HG03066 (cell line): ENCODE results near the gene KRTAP12-1.
"Not testable (repeated sequence)": the region's sequence is repeated elsewhere in the genome, so short reads cannot be mapped to it uniquely, and the experiment has no call there.

Experiments
- ATAC-seq: cut with Tn5 transposase; IDR thresholded peaks from one replicate; pipeline ENCODE4 v1.9.1; 2021; ENCODE audit warnings: low read depth; ENCODE audit not compliant: unreplicated experiment

KRTAP12-1 gene

DNA sequence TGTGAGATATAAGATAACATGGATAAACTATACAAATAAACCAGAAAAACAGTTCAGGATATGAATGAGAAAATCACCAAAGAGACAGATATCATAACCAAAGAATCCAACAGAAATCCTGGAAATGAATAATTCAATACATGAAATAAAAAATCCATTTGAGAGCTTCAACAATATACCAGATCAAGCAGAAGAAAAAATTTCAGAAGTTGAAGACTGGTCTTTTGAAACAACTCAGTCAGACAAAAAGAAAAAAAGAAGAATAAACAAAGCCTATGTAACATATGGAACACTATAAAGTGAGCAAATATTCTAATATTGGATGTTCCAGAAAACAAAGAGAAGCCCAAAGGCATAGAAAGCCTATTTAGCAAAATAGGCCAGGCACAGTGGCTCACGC, 10.1 kb downstream of the KRTAP12-1 start:
- ATAC-seq = no peak

DNA sequence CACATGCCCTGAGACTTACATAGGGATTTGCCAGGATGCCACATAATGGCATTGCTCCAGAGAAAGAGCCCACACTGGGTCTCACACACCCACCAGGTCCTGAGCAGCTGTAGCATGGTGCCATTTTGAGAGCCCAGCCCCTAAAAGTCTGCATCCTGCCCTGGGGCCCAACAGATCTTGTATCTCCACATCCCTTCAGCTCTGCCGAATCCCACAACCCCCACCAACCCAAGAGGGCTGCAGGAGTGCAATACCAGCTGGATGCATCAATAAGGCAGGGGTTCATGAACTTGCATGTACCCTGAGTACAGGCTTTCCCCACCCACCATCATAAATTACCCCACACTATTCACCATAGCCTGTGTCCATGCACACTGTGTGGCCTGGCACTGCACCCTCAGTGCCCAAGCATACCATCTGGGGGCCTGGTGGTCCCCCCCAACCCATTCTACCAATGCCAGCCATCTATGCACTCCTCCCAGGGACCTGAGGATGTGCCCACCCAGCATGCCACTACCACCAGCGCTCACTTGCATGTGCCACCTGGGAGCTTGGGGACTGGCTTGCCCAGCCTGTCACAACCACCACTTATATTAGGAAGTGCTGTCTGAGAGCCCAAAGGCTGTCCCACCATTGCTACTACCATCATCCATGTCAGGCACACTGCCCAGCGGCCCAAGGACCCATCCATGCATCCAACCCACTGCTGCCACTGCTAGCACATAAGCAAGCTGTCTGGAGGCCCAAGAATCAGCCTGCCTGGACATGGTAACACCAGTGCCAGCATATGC, 11.1 kb downstream of the KRTAP12-1 start:
- no peak for ATAC-seq

DNA sequence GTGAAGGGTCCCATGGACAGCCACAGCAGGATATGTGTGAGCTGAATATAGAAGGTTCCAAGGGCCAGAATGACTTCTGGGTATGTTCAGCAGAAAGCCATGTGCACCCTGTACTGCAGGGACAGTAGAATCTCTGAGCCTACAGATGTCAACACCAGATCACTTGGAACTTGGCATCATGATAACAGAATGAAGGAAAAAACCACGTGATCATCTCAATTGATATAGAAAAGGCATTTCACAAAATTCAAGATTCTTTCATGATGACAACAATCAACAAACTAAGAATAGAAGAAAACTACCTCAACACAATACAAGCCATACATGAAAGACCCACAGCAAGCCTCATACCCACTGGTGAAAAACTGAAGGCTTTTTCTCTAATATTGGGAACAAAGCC, 14.4 kb downstream of the KRTAP12-1 start:
- no peak for ATAC-seq

DNA sequence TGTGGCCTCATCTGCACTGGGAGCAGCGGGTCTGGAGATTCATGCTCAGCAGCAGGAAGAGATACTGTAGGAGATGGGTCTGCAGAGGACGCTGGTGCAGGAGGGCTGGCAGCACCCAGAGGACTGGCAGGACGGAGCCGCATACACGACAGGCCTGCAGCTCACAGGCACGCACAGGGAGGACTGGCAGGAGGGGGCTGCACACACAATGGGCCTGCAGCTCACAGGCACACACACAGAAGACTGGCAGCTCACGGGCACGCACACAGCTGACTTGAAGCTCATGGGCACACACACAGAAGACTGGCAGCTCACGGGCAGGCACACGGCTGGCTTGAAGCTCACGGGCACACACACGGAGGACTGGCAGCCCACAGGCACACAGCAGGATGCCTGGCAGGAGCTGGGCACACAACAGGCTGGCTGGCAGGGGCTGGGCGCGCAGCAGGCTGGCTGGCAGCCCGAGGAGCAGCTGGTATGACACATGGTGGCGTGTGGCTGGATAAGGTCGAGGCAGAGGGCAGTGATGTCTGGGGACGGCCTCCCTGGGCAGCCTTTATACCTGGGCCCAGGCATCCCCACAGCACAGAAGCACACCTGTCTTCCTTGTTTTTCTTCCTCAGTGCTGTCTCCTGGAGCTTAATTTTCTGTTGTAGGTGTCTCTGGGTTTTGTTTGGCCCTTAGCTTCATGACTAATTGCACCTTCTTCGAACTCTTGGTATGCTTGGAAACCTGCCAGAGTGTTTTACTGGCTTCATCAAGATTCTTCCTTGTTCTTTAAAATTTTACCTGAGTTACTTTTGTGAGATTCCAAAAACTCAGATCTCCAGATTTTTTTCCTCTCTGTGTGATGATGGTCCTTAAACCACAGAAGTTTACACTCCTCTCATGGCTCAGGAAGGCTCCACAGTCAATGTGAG, 15.3 kb downstream of the KRTAP12-1 start, which contains the start of gene KRTAP12-2:
TSS of gene KRTAP12-2 (minus strand) at position 527 of the 920 bp plus-strand sequence. CDS start at position 486, 41 bp downstream.
- ATAC-seq = no peak

DNA sequence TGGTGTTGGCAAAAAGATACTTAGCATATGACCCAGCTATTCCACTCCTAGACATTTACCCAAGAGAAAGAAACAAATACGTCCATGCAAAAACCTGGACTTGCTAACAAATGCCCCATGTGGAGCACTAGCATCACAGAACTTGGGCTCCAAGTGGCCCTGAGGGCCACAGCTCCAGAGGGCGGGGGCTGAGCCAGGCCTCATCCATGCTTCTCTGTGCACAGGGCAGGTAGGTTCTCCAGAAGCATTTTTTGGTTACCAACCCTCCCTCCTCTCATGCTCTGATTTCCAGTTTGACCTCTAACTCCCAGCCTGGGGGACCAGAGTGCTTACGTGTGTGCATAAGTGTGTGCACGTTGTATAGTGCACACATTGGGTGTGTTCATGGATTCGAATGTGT, 17.3 kb downstream of the KRTAP12-1 start:
- ATAC-seq = no peak

DNA sequence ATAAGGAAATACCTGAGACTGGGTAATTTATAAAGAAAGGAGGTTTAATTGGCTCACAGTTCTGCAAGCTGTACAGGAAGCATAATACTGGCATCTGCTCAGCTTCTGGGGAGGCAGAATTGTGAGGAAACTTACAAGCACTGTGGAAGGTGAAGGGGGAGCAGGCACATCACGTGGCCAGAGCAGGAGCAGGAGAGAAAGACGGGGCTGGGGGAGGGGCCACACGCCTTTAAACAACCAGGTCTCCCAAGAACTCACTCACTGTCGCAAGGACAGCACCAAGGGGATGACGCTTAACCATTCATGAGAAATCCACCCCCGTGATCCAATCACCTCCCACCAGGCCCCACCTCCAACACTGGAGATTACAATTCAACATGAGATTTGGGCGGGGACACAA, 20.4 kb downstream of the KRTAP12-1 start:
- not testable (repeated sequence) for ATAC-seq

DNA sequence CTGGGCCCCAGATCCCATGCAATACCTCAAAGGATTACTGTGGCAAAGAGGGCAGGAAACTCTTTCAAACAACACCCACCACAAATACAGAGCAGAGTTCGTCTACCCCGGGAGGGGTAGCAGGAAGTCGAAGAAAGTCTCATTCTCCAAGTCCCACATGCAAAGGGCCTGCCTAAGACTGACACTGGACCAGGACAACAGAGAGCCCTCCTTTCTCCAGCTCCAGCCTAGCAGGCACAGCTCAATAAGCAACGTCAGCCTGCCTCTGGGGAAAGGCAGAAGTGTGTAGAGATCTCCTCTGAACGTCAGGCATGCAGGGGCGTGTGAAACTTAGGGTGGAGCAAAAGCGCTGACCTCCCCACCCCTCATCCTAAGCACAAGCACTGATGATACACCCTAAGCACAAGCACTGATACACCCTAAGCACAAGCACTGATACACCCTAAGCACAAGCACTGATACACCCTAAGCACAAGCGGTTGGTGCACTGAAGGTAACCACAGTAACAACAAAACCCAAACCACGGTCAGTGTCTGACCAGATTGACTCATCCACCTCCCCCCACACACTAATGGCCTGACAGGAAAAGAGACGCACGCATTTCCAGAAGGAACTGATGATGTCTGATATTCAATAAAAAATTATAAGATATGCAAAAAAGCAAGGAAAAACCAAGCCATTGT, 22.9 kb downstream of the KRTAP12-1 start:
- ATAC-seq = no peak

DNA sequence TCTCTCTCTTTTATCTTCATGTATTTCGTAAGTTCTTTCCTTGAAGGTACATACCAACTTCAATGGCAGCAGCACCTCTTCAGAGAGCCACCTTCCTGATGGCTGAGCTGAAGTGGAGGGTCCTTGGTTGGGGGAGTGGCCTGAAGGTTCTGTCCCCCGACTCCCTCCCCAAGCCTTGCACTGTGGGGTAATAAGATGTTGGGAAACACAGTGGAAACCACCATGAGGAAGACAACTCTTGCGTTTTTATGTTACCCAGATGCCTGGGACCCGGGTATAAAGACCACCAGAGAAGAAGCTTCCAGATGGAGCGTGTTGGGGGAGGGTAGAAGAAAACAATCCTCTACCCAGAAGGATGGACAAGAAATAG, 23.4 kb downstream of the KRTAP12-1 start:
- no peak for ATAC-seq

DNA sequence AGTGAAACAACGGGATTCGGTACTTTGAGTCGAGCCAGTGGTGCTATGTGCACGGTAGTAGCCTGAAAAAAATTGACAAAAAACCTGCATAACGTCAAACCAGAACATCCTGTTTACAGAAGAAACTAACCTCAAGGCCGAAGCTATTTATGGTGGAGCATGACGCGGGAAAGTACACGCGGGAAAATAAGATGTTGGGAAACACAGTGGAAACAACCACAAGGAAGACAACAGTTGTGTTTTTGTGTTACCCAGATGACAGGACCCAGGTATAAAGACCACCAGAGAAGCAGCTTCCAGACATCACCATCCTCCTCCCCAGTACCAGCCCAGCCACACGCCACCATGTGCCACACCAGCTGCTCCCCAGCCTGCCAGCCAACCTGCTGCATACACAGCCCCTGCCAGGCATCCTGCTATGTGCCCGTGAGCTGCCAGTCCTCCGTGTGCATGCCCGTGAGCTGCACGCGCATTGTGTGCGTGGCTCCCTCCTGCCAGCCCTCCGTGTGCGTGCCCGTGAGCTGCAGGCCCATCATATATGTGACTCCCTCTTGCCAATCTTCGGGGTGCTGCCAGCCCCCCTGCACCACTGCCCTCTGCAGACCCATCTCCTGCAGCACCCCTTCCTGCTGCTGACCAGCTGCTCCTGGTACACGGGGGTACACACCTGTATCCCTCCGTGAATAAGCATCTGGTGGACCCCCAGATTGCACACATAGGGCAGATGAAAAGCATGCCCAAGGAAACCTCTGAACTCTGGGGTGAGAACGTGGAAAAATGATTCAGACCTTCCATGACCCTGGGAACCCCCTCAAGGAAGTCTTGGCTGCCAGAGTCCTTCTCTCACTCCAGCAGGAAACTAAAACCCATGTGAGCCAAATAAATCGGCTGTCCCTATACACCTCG, 24.1 kb downstream of the KRTAP12-1 start, which contains the start of gene KRTAP12-3:
TSS of gene KRTAP12-3 (plus strand) at position 298 of the 906 bp plus-strand sequence. CDS start at position 346, 48 bp downstream.
- ATAC-seq = no peak

DNA sequence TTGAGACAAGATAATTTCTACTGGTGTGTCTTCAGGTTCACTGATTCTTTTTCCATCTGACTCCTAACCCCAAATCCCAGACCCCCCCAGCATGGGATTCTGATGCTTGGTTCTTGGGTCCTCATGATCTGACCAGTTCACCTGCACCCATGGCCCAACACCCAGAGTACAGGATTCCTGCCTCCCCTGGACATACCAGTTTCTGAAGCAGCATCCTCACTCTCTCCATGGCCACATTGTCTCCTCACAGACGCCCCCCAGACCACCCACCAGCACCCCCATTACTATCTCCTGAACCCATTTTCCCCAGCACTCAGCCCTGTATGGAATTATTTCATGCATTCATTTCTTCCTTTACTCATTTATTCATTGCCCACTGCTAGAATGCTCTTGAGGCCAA, 25.1 kb downstream of the KRTAP12-1 start:
- ATAC-seq = no peak

DNA sequence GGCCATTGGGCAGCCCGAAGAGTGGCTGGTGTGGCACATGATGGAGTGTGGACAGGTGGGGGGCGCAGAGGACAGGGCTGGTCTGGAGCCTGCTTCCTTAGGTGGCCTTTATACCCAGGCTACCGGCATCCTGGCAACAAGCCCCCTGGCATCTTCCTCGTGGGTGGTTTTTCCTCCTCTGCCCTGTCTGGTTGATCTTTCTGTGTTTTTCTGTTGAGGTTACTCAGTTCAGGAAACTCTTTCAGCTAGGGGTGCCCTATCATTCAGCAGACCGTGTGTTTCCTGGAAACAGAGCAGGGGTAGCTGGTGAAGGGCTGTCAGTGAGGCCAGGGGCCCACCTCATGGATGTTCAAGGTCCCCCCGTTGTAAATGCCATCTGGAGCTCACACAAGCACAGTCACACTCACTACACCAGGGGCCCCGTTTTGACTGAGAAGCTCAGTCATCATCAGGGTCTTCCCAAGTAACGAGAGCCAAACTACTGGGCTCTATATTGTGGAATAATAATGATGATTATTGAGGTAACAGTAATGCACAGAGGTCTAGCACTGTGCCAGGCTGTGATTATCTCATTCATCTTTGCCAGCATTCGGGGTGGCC, 27.3 kb downstream of the KRTAP12-1 start, which contains the start of gene KRTAP12-4:
TSS of gene KRTAP12-4 (minus strand) at position 84 of the 600 bp plus-strand sequence. CDS start at position 39, 45 bp downstream.
- ATAC-seq = no peak

DNA sequence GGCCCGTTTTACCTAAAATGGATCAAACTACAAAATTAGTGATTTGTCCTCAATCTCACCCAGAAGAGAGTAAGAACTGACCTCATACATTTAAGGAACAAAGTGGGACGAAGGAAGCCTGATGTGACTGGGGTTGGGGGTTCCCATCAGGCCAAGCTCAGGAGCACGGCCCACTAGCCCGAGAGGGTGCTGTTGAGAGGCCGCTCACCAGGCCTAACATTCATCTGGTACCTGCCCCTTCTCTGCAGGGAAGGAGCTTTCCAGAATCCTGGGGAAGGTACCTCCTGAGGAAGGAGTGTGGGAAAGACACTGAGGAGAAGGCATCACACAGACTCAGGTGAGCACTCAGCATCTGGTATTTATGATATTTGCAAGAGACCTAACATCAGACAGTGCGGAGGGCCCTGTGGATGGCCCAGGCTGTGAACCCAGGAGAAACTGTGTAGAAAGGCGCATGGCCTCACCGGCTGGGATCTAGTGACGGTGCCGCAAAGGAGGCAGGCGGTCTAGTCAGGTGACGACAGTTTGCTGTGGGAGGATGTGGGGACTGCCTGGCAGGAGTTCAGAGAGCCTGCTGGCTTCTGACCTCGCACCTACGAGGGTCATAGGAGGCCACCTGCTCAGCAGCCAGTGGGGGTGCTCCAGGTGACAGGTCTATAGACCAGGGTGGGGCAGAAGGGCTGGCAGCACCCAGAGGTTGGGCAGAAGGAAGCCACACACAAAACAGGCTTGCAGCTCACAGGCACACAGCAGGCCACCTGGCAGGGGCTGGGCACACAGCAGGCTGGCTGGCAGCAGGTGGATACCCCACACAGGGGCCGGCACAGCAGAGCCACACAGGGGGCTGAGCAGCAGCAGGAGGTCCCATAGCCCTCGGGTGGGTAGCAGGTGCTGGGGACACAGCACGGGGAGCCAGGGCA, 28.0 kb downstream of the KRTAP12-1 start:
- no peak for ATAC-seq

DNA sequence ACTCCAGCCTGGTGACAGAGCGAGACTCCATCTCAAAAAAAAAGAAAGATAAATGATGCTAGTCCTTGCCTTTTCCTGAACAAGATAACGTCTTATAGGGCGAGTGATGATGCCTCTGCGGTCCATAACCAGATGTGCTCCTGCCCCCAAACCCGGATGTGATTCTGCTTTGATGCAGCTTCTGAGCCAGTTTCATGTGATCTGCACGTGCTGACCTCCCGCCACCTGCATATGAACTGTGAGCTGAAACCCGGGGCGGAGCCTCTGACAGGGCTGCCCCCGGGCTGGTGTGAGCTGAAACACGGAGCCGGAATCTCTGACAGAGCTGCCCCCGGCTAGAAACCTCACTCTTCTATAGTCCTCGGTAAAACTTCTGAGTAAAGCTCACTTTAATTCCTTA, 28.8 kb downstream of the KRTAP12-1 start:
- no peak for ATAC-seq

DNA sequence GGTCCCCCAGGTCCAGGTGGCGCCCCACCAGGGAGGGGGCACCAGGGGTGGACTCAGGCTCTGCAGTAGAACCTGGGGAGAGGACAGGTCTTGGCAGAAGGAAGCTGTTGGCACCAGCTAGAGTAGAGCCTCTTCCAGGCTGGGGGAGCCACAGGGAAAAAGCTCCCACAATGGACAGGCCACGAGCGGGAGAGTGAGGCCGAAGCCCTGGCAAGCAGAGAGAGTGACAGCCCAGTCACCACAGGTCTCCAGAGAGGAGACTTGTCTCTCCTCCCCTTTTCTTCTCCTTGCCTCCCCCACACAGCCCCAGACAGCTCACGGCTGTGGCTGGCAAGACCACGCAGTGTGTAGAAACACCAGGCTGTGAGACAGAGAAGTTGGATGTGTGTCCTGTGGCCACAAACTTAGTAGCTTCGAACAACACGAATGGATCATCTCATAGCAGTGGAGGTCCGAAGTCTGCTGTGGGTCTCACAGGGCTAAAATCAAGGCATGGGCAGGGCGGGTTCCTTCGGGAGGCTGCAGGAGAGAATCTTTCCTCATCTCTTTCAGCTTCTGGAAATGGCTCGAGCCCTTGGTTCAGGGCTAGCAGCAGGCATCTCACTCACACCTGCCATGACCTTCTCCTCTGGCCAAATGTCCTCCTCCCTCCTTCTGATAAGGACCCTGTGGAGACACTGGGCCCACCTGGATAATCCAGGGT, 30.8 kb downstream of the KRTAP12-1 start:
- no peak for ATAC-seq

DNA sequence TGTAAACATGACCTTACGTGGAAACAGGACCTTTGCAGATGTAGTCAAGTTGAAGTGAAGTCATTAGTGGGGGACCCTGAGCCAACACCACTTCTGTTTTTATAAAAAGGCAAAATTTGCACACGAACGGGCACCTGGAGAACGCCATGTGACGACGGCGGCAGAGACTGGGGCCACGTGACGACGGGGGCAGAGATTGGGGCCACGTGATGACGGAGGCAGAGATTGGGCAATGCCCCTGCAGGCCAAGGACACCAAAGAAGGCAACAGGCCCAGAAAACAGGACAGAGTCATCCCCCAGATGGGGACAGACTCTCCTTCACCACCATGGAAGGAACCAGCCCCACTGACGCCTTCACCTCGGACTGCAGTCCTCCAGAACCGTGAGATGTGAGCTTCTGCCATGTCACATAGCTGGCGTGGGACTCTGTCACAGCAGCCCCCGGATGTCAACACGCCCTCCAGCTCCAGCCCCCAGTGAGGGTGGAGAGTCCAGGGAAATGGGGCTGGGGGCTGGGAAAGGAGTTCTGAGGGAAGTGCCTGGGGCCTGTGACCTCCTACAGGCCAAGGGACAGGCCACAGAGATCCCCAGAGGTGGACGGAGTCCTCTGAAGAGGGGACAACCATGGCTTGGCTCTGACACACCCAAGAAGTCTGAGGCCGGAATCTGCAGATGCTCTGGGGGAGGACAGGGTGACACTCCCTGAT, 31.5 kb downstream of the KRTAP12-1 start:
- no peak for ATAC-seq

DNA sequence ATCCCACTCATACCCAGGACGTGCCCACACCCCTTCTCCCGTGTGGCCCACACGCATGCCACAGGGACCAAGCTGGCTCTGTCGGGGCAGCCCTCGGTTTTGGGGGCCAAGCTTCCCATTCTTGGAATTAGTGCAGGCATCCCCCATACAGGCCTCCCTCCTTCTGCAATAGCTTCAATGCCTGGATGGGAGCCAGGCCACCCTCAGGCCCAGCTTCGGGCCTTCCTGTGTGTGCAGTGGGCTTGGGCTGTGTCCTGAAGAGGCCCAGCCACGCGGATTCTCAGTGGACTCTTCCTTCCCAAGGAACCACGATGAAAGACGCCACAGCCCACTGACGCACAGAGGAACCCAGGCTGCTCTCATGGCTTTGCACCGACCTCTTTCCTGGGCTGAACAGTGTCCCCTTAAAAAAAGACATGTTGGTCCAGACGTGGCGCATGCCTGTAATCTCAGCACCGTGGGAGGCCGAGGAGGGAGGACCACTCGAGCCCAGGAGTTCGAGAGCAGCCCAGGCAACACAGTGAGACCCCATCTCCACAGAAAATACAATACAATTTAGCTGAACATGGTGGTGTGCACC, 32.4 kb downstream of the KRTAP12-1 start:
- ATAC-seq = no peak
